ENCODE results near the gene PIGN. TPM values are rescaled to one million over a fixed set of nuclear protein-coding genes. Genes with fewer than 3 reads are reported as not detected.

Gene PIGN
- total and polyA plus RNA-seq, 2 donors, result 10.7 to 84.6 TPM

DNA sequence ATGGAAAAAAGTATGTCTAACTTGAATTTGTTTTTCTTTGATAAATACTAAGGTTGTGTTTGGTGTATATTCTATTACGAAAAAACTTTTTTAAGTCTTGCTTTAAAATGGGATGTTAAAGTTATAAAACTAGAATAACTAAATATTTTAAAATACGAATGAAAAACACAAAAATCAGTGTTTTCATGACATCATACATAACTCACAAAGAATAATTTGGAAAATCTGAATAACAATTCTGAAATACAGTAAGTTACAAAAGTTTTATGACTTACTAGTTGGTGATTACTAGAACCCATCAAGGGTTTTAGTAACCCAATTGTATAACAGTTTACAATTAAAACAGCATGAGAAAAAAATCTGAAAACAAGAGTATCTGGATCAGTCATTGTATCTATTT lies 61.2 kb downstream of the PIGN start:
- Histone ChIP-seq H3K27ac (ENCODE audit: low read depth) (no peak overlapping the region), H3K4me3 (ENCODE audit: low read depth, low read length) (no peak overlapping the region), H3K4me1 (ENCODE audit: insufficient read depth) (peaks cover 2% of the 10 kb centered on the region), H3K36me3 (ENCODE audit: insufficient read depth) (peaks cover 2% of the 10 kb centered on the region)
- WGBS, result 94% methylated on average over 2 of the region's 2 CpGs
- DNase-seq (ENCODE audit: extremely low spot score), result no peak

DNA sequence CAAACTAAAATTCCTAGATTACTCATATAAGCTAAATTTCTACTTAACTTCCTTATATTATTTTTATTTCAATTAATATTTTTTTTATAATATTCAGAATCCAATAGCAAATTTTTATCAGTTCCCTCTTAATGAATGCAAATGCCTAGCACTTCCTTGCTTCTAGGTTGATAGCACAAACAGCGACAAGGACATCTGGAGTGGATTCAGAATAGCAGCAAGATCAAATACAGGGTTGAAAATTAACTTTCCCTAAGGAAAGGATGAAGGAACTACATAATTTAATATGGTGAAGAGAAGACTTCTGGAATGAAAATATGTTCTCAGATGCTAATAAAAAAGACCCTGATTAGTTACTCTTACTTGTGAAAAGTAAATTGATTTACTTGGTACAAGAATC lies 64.5 kb downstream of the PIGN start:
- no peak for DNase-seq (ENCODE audit: extremely low spot score)
- no peak overlapping the region for H3K4me3 ChIP-seq (ENCODE audit: low read depth, low read length)
- H3K4me1 ChIP-seq (ENCODE audit: insufficient read depth), result no peaks in the 10 kb centered on the region
- H3K36me3 ChIP-seq (ENCODE audit: insufficient read depth), result peaks cover 2% of the 10 kb centered on the region
- WGBS, result 97% methylated on average over 1 of the region's 1 CpG
- no peak overlapping the region for H3K27ac ChIP-seq (ENCODE audit: low read depth)

DNA sequence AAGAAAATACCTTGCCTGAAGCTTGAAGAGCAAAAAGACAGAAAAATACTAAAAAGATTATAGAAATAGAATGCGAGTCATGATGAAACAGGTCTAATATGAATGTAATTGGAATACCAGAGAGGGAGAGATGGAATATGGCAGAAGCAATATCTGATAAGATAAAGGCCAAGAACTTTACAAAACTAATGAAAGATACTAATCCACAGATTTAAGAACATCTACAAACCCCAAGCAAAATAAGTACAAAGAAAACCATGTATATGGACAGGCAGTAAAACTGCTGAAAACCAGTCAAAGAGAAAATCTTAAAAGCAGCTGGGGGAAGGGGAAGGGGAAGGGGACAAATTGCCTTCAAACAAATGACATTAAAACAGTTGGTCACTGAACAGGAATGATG lies 67.0 kb downstream of the PIGN start:
- no peak overlapping the region for H3K27ac ChIP-seq (ENCODE audit: low read depth)
- WGBS, result 96% methylated on average over 1 of the region's 1 CpG
- no peak overlapping the region for H3K4me3 ChIP-seq (ENCODE audit: low read depth, low read length)
- no peak for DNase-seq (ENCODE audit: extremely low spot score)
- no peaks in the 10 kb centered on the region for H3K4me1 ChIP-seq (ENCODE audit: insufficient read depth)
- no peaks in the 10 kb centered on the region for H3K36me3 ChIP-seq (ENCODE audit: insufficient read depth)

- no peaks in the 10 kb centered on the region for H3K36me3 ChIP-seq (ENCODE audit: insufficient read depth)
- H3K4me1 ChIP-seq (ENCODE audit: insufficient read depth), result no peaks in the 10 kb centered on the region
- no peak overlapping the region for H3K4me3 ChIP-seq (ENCODE audit: low read depth, low read length)
- H3K27ac ChIP-seq (ENCODE audit: low read depth), result no peak overlapping the region
- no peak for DNase-seq (ENCODE audit: extremely low spot score)
These were observed 68.5 kb downstream of the PIGN start for GRCh38 chr18:62118328-62118727.

DNA sequence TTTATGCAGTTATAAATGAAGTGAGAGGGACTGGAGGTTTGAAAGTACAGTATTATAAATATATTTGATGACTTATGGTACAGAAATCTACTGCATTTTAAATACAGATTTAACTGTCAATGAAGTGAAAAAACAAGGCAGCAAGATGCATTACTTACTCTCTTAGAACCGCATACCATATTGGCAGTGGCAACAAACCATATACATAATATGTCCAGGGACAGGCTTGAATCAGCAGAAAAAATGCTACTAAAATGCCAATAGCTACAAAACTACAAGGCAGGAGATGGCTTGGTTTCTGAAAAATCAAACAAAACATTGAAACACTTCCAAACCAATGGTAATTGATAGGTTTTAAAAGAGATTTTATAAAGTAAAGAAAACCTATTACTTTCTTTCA lies 77.2 kb downstream of the PIGN start:
- H3K27ac ChIP-seq (ENCODE audit: low read depth), result no peak overlapping the region
- no peaks in the 10 kb centered on the region for H3K4me1 ChIP-seq (ENCODE audit: insufficient read depth)
- H3K4me3 ChIP-seq (ENCODE audit: low read depth, low read length), result no peak overlapping the region
- no peak for DNase-seq (ENCODE audit: extremely low spot score)
- H3K36me3 ChIP-seq (ENCODE audit: insufficient read depth), result peaks cover 2% of the 10 kb centered on the region
- WGBS, result 88% methylated on average over 1 of the region's 1 CpG

DNA sequence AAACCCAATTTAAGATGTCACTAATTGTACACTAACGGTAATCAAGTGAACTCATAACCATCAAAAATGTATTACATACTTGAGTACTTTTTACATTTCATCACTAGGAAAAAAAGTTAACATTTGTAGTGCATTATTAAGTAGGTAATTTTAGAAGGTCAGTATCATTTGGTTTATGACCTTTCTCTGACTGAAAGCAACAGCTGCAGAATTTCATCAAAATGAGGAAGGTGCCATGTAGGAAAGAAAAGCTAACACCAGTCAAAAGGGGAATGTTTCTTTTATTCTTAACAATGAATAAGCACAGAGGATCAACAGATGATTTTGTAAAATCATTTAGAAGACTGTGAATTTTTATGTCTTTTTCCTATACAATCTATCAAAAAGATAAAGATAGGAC lies 79.0 kb downstream of the PIGN start:
- Histone ChIP-seq H3K27ac (ENCODE audit: low read depth) (no peak overlapping the region), H3K36me3 (ENCODE audit: insufficient read depth) (peaks cover 2% of the 10 kb centered on the region), H3K4me1 (ENCODE audit: insufficient read depth) (no peaks in the 10 kb centered on the region), H3K4me3 (ENCODE audit: low read depth, low read length) (no peak overlapping the region)
- 98% methylated on average over 1 of the region's 1 CpG for WGBS
- no peak for DNase-seq (ENCODE audit: extremely low spot score)

GRCh38 chr18:62106271-62106670 lies 80.6 kb downstream of the PIGN start:
- 73% methylated on average over 2 of the region's 2 CpGs for WGBS
- H3K27ac ChIP-seq (ENCODE audit: low read depth), result no peak overlapping the region
- H3K4me1 ChIP-seq (ENCODE audit: insufficient read depth), result no peaks in the 10 kb centered on the region
- H3K36me3 ChIP-seq (ENCODE audit: insufficient read depth), result peaks cover 2% of the 10 kb centered on the region
- no peak overlapping the region for H3K4me3 ChIP-seq (ENCODE audit: low read depth, low read length)
- DNase-seq (ENCODE audit: extremely low spot score), result no peak

- no peak for DNase-seq (ENCODE audit: extremely low spot score)
- Histone ChIP-seq H3K4me3 (ENCODE audit: low read depth, low read length) (no peak overlapping the region), H3K36me3 (ENCODE audit: insufficient read depth) (peaks cover 2% of the 10 kb centered on the region), H3K27ac (ENCODE audit: low read depth) (no peak overlapping the region), H3K4me1 (ENCODE audit: insufficient read depth) (no peaks in the 10 kb centered on the region)
- WGBS, result 48% methylated on average over 3 of the region's 3 CpGs
These were observed 81.5 kb downstream of the PIGN start for GRCh38 chr18:62105376-62105775.

DNA sequence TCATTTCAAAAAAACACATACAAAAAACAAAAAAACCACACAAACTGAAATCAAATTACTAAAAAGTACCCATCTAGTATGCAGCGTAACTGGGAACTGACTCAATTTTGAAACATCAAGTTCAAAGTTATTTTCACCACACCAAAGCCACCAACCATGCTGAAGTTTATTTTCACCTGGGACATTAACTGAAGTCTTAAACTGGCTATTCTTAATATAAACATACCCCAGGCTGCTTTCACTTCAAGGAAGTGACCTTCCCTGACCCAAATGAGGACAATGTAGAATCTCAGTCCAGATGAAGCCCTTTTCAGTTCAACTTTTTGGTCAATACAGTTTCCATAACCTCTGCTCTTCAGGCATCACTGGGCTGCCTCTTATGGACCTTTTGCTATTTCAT lies 84.6 kb downstream of the PIGN start:
- peaks cover 2% of the 10 kb centered on the region for H3K36me3 ChIP-seq (ENCODE audit: insufficient read depth)
- 96% methylated on average over 1 of the region's 1 CpG for WGBS
- H3K4me3 ChIP-seq (ENCODE audit: low read depth, low read length), result no peak overlapping the region
- no peaks in the 10 kb centered on the region for H3K4me1 ChIP-seq (ENCODE audit: insufficient read depth)
- no peak for DNase-seq (ENCODE audit: extremely low spot score)
- no peak overlapping the region for H3K27ac ChIP-seq (ENCODE audit: low read depth)

GRCh38 chr18:62101321-62101721 lies 85.5 kb downstream of the PIGN start:
- peaks cover 2% of the 10 kb centered on the region for H3K36me3 ChIP-seq (ENCODE audit: insufficient read depth)
- no peak for DNase-seq (ENCODE audit: extremely low spot score)
- no peak overlapping the region for H3K27ac ChIP-seq (ENCODE audit: low read depth)
- WGBS, result 59% methylated on average over 1 of the region's 1 CpG
- H3K4me1 ChIP-seq (ENCODE audit: insufficient read depth), result no peaks in the 10 kb centered on the region
- H3K4me3 ChIP-seq (ENCODE audit: low read depth, low read length), result no peak overlapping the region

- 97% methylated on average over 4 of the region's 4 CpGs for WGBS
- DNase-seq (ENCODE audit: extremely low spot score), result no peak
- H3K36me3 ChIP-seq (ENCODE audit: insufficient read depth), result peaks cover 2% of the 10 kb centered on the region
- no peak overlapping the region for H3K27ac ChIP-seq (ENCODE audit: low read depth)
- H3K4me1 ChIP-seq (ENCODE audit: insufficient read depth), result no peaks in the 10 kb centered on the region
- no peak overlapping the region for H3K4me3 ChIP-seq (ENCODE audit: low read depth, low read length)
These were observed 87.9 kb downstream of the PIGN start for GRCh38 chr18:62098960-62099359.

GRCh38 chr18:62097698-62098097 lies 89.2 kb downstream of the PIGN start:
- H3K36me3 ChIP-seq (ENCODE audit: insufficient read depth), result peaks cover 2% of the 10 kb centered on the region
- H3K4me3 ChIP-seq (ENCODE audit: low read depth, low read length), result no peak overlapping the region
- DNase-seq (ENCODE audit: extremely low spot score), result no peak
- no peak overlapping the region for H3K27ac ChIP-seq (ENCODE audit: low read depth)
- H3K4me1 ChIP-seq (ENCODE audit: insufficient read depth), result no peaks in the 10 kb centered on the region
- WGBS, result 92% methylated on average over 4 of the region's 4 CpGs

DNA sequence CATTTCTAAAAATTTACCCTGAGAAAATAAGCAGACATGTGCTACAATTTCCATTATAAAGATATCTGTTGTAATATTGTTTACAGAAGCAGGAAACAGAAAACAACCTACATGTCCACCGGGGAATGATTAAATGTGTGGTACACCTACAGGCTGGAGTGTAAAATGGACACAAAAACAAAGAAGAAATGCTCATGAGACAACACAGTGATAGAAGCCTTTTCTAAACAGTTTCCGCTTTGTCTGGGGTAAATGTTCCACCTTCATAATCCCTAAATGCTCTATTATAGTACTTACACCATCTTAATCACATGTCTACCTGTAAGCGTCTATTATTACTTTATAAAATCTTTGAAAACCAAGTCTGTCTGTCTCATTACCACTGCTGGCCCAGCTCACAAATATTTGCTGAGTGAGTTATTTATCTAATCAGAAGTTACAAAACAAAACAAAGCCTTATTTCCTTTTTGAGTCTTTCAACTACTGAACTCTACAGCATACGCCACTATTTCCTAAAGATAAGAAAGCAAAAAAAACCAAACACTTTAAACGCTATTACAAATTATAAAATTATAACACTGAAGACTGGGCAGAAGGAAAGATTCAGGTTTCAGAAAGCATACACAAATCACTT lies 95.3 kb downstream of the PIGN start:
- Histone ChIP-seq H3K4me1 (ENCODE audit: insufficient read depth) (no peaks in the 10 kb centered on the region), H3K27ac (ENCODE audit: low read depth) (no peak overlapping the region), H3K4me3 (ENCODE audit: low read depth, low read length) (no peak overlapping the region), H3K36me3 (ENCODE audit: insufficient read depth) (no peaks in the 10 kb centered on the region)
- WGBS, result 69% methylated on average over 5 of the region's 5 CpGs
- DNase-seq (ENCODE audit: extremely low spot score), result no peak

GRCh38 chr18:62089174-62089573 lies 97.7 kb downstream of the PIGN start:
- no peak for DNase-seq (ENCODE audit: extremely low spot score)
- H3K4me1 ChIP-seq (ENCODE audit: insufficient read depth), result no peaks in the 10 kb centered on the region
- no peaks in the 10 kb centered on the region for H3K36me3 ChIP-seq (ENCODE audit: insufficient read depth)
- no peak overlapping the region for H3K27ac ChIP-seq (ENCODE audit: low read depth)
- no peak overlapping the region for H3K4me3 ChIP-seq (ENCODE audit: low read depth, low read length)

DNA sequence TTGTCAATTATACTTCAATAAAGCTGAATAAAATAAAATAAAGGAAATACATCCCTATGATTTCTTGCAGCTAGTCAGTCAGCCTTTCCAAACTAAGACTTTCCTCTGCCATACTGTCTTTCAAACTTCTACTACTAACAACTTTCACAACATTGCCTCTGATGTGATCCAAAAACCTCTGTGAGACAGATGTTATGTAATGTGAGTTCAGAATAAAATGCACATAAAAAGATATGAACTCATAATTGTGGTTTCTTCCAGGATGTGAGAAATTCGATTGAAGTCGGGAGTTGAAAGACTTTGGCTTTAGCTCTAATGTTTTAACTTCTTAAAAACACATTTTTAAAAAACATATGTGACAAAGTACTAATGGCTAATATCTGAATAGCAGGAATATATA lies 98.7 kb downstream of the PIGN start:
- no peaks in the 10 kb centered on the region for H3K4me1 ChIP-seq (ENCODE audit: insufficient read depth)
- H3K27ac ChIP-seq (ENCODE audit: low read depth), result no peak overlapping the region
- WGBS, result 63% methylated on average over 2 of the region's 2 CpGs
- no peaks in the 10 kb centered on the region for H3K36me3 ChIP-seq (ENCODE audit: insufficient read depth)
- no peak for DNase-seq (ENCODE audit: extremely low spot score)
- H3K4me3 ChIP-seq (ENCODE audit: low read depth, low read length), result no peak overlapping the region
